ENCODE results near the gene HMGXB3.

GRCh38 chr5:150075806-150076205 lies 75.3 kb downstream of the HMGXB3 start:
- no peak for TF ChIP-seq CTCF (IDR thresholded peaks at IDR 0.05; ENCODE audit: low read length)
- TF ChIP-seq EZH2 (optimal IDR thresholded peaks at IDR 0.05; ENCODE audit: low read depth, low read length) = no peak

Data from MM.1S (cell line).